Stromal cell of bone marrow (primary cell): Measurements from ENCODE around the gene OXSM.

Experiments
- DNase-seq: peaks from one replicate; pipeline ENCODE4 v3.0.0-alpha.2; 2012; ENCODE audit warnings: low read depth

Gene OXSM

DNA sequence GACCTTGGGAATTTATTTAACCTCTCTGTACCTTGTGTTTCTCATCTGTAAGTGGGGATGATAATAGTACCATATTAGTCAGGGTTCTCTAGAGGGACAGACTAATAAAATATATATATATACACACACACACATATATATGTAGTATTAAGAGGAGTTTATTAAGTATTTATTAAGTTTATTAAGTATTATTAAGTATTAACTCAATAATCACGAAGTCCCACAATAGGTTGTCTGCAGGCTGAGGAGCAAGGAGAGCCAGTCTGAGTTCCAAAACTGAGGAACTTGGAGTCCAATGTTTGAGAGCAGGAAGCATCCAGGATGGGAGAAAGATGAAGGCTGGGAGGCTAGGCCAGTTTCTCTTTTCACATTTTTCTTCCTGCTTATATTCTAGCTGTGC, 14.8 kb downstream of the OXSM start:
- no peak for DNase-seq

DNA sequence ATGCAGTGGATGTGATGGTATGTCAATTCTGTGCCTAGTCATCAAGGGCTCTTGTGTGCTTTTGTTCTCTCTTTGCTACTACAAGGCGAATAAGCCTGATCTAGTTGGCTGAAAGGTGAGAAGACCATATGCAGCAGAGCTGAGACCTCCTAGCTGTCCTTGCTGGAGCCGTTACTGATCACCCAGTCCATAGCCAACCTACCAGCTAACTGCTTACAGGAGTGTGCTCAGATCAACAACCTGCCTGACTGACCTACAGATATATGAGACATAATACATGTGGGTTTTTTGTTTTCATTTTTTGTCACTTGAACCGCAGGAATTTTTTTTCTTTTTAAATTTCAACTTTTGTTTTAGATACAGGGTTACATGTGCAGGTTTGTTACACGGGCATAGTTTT, 22.8 kb downstream of the OXSM start:
- no peak for DNase-seq

DNA sequence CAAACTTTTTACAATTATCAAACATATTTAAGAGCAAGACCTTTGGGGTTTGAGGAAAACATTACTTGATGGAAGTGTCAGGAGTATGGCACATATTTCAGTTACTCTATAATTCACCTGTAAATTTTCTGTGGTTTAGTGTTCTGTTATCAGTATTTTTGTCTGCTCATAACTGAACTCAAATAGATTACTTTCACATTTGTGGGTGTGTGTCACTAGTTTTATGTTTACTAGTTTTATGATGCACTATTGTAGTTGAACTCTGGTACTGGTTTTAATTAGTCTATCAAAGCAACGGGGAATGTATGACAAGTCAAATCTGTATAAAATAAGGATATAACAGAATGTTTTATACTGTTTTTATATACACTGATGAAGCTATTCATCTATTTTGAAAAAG, 27.2 kb downstream of the OXSM start:
- no peak for DNase-seq

DNA sequence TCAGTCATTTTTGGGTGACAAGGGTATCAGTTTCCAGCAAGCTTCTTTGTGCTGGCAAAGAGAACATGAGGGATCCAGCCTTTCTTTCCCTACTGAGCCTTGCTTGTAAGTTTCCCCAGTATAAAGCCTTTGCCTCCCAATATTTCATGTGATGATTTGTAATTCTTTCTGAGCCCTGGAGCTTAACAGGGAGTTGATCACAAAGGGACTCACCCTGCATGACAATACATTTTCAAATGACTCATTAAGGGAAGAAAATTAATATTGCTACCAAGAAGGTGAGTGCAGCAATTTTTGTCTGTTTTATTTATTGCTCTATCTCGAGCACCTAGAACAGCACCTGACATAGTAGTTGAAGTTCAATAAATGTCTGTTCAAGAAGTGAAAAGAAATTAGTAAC, 27.7 kb downstream of the OXSM start:
- DNase-seq, result no peak

DNA sequence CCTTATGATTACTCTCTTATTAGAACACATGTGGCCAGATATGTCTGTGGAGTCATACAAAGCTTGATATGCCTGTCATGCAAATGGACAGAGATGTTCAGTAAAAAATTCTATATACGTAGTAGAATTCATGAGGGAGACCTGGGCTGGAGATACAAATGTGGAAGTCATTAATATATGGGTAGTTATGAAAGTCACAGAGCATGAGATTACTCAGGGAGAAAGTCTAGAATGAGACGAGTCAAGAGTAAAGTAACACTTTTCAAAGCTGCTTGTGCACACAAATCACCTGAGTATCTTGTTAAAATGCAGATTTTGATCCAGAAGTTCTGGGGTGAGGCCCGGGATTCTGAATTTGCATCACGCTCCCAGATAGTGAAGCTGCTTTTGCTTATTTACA, 28.4 kb downstream of the OXSM start:
- no peak for DNase-seq

DNA sequence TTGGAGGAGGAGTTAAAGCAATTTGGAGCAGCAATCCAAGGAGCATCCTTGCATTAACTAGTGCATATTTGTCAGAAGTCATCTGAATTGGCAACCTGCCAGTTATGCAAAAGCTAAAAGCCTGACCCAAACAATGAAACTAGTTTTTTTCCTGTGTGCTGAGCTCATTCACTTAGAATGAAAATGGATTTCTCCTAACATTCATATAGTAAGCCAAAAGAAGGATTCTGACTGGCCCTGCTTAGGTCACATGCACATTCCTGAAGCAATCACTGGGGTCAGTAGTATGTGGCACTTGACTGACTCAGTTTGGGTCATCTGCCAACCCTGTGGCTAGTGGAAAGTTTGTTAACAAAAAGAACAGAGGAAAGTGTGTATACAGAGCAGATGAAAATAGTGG, 30.5 kb downstream of the OXSM start:
- DNase-seq, result peak; percentile 97

DNA sequence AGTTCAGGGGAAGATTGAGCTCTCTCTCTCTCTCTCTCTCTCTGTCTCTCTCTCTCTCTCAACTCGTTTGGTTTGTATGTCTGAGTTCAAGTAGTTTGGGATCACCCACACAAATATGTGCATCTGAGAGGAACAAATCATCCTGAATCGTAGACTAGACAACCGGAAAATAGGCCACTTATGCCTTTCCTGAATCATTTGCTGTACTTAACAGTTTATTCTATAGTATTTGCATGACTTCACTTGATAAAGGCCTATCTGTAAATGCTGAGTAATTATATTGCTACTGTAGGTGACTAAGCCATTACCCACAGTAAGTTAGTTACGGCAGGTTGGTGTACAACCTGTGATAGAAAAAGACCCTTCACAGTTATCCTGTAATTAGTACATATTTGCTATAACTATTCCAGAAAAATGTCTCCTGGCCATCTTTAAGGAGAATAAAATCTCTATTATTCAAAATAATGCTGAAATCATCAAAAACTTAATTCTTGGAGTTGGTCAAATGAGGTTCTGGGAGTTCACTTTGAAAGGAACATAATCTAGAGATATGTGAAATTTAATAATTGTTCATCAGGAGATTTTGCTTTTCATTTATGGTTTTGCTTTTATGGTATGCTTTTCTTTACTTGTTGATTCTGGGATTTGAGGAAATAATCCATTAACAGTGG, 31.1 kb downstream of the OXSM start:
- no peak for DNase-seq

DNA sequence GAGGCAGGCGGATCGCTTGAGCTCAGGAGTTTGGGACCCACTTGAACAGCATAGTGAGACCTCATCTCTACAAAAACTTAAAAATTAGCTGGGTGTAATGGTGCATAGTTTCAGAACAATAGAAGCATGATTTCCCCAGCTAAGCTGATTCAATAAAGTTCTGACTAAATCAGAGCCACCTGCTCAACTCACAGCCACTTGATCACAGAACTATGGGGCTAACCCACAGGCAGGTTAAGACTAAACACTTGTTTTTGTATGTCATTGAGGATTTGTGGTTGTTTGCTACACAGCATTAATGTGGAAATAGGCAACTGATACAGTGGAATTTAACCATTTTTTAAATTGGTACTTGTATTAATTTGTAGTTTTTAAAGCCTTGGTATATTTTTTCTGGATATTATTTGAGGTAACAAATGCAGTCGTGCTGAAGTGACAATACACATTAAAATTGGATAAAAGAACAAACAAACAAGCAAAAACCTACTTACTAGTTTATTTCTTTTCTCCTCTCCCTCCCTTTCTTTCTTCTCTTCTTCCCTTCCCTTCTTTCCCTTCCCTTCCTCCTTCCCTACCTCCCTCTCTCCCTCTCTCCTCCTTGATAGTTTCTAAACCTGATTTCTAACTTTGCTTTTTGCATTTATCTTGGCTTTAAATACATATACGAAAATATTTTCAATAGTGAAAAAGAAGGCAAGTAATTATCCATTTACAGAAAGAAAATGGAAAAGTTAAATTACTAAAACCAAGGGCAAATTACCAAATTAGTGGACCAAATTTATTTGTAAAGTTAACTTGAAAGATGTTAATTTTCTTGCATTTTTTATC, 32.1 kb downstream of the OXSM start:
- DNase-seq, result no peak

DNA sequence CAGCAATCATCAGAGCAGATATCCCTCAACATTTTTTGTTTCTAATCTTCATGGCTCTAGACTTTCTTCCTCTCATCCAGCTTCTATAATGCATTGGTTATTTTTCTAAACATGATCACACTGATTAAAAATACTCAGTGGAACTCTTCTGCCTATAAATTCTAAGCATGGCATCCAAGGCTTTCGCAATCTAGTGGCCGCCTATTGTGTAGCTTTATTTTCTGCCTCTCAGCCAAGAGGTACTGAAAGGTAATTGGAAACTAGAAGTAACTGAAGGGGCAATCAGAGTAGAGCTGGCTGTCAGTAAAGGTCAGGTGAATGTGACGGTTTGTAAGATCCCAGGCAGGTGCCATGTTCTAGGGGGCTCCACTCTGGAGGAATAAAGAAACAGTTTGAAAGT, 33.4 kb downstream of the OXSM start:
- no peak for DNase-seq

DNA sequence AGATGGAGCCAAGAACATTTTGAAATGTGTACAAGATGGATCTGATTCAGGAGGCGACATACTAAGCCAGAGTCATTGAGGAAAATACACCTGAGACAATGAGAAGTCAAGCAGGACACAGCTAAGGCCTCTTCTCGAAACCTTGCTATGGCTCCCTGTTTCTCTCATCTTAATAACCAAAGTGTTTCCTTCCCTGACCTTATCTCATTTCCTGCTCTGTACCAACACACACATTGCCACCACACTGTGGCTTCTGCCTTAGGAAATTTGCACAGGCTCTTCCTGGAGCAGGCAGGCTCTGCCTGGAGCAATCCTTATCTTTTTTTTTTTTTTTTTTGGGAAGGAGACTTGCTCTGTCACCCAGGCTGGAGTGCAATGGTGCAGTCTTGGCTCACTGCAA, 36.6 kb downstream of the OXSM start:
- DNase-seq, result no peak

DNA sequence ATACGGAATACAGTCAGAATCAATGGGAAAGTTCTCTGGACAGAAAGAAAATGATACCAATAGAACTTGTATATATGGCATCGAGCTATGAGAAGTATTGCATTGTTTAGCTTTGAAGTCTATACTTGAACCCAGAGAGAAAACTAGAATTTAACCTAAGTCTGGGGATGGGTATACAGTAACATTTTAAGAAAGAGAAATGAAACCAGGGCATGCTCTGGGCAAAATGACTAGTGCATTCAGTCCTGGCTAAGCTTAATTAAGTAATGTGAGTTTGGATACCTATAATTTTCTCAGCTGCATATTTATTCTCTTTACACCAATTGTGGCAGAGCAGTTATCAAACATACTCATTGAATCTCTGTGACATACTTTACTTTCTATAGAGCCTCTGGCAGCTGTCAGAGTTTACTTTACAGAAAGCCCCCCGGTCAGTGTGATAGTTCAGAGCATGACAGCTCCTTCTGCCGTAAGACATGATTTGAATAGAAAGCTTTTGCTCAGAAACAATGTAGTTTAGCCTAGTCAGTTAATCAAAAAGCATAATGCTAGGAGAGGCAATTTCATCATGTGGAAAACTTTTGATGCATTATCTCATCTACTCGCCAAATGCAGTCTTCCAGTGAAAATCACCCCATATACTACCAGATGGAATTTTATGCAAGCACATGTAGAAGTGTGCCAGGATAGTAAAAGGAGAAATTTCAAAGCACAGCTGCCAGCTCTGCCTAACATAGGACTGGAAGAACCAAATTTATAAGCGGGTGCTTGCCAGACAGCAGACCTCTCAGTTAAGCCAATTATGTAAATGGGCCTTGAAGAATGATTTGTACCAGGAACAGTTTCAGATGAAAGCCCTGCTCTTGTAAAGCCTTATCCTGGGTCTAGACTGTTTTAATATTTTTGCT, 40.7 kb downstream of the OXSM start:
- no peak for DNase-seq

DNA sequence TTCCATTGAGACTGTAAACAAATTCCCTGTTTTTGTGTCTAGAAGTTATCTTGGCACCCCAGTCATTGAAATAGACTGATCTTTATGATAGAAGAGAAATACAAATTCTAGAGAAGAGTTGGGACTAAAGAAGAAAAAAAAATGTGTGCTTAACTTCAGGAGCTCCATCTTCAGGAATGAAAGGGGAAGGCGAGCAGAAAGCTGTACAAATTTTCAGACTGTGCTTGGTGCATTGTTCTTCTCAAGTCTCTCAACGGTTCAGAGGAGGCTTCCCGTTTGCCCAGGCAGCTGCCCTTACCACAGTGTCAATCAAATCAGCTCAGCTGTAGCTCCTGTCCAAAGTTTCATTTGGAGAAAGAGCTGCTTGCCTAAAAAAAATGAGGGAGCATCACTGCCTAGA, 41.7 kb downstream of the OXSM start:
- no peak for DNase-seq

DNA sequence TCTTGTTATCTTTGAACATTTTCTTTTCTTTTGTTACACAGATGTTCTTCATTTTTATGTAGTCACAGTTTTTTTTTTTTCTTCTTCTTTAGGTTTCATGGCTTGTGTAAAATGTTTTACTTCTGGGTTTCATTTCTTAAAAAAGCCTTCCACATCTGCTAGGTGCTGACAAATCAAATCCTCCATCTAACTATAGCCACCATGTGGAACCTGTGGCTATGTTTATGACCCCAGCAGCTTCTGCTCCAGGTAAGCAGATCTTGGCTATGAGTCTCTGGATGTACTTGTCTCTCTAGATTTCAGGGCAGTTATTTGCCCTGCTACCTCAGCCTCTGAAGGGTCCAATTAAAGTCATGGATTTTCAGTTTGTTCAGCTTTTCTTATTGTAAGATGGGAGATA, 44.5 kb downstream of the OXSM start:
- DNase-seq, result no peak

DNA sequence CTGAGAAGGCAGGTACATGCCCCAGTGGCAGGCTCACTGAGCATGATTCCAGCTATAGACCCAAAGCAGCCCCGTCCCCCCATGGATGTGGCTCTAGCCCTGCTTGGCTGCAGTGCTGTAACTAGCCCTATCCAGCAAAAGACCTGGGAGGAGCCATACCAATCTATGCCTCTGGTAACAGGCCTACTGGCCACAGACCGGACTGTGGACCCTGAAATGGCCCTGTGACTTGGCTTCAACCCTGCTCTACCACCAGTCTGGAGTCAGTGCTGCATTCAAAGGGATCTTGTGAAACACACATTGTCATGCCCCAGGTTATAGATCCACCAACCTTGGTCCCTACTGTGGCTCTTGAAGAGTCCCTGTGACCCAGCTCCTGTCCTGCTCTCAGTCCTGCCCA, 46.7 kb downstream of the OXSM start:
- DNase-seq, result no peak

DNA sequence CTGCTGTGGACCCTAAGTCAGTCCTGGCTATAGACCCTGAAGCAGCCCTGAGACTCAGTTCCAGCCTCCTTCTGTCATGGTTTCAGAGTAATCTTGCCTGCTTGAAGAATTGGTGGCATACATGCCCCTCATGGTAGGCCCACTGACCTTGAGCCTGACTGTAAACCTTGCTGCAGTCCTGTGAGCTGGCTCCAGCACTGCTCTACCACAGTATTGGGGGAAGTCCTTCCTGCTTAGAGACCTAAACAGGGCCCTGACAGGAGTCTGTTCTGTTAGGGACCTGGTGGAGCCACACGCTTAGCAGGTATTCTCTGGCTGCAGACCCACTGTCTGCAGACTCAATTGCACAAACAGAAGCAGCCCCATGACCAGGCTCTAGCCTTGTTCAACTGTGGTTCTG, 47.1 kb downstream of the OXSM start:
- no peak for DNase-seq

DNA sequence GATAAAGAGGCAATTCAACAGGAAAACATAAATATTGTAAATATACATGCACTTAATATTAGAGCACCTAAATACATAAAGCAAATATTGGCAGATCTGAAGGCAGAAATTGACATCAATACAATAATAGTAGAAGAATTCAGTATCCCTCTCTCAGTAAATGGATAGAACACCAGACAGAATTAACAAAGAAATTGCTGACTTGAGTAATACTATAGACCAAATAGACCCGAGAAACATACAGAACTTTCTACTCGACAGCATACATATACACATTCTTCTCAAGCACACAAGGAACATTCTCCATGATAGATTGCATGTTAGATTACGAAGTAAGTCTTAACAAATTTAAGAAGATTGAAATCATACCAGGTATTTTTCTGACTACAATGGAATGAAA, 50.2 kb downstream of the OXSM start:
- no peak for DNase-seq

DNA sequence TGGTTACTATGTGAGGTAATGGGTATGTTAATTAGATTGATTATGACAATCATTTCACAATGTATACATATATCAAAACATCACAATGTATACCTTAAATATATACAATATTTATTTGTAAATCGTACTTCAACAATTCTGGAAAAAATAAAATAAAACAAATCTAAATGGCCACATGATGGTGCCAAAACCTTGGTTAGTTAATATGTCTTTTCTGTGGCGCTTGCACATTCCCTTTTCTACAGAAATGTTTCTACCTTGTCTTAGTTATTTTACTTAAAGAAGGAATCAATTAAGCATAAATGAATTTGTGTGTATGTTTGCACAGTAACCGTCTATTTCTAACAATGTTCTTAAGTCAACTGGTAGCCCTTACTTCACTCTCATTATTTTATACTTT, 53.4 kb downstream of the OXSM start:
- no peak for DNase-seq
